ENCODE measurements around the gene IRF3.

IRF3 gene

GRCh38 chr19:49691243-49692146 lies 25.8 kb upstream of the IRF3 start:
- Histone ChIP-seq H3K23ac (ENCODE audit: low read length) (no peak overlapping the region), H3K4me2 (ENCODE audit: low read length) (peak overlapping the region; percentile 64), H3K79me2 (ENCODE audit: control insufficient read depth, insufficient read depth, low read length, poor library complexity) (no peaks in the 10 kb centered on the region), H4K8ac (ENCODE audit: low read depth, low read length) (peak overlapping the region; percentile 74), H3K27ac (ENCODE audit: low read depth, low read length) (no peak overlapping the region), H2AK5ac (ENCODE audit: low read length) (no peak overlapping the region), H3K36me3 (ENCODE audit: control insufficient read depth in 1 of 2, insufficient read depth in 2 of 2, low read length in 2 of 2) (peaks cover 20 to 21% of the 10 kb centered on the region in 2 experiments), H3K4me3 (ENCODE audit: low read depth, low read length) (no peak overlapping the region), H3K4ac (ENCODE audit: low read depth, low read length) (no peak overlapping the region), H3K14ac (ENCODE audit: low read length) (peak overlapping the region; percentile 27), H3K27me3 (ENCODE audit: insufficient read depth, low read length) (no peaks in the 10 kb centered on the region), H2BK5ac (ENCODE audit: low read depth, low read length, poor library complexity) (no peak overlapping the region), H2BK12ac (ENCODE audit: low read length) (no peak overlapping the region), H3K4me1 (ENCODE audit: control insufficient read depth in 1 of 2, insufficient read depth in 2 of 2, low read length in 2 of 2) (peaks cover 12 to 20% of the 10 kb centered on the region in 2 experiments), H2AFZ (ENCODE audit: insufficient read depth, low read length, poor library complexity) (peak overlapping the region; percentile 58), H2BK120ac (ENCODE audit: insufficient read depth, low read length, poor library complexity) (no peak overlapping the region), H3K79me1 (ENCODE audit: low read length) (peaks cover 3% of the 10 kb centered on the region), H3K9me3 (ENCODE audit: insufficient read depth, low read depth, low read length) (no peaks in the 10 kb centered on the region), H3K18ac (ENCODE audit: low read length) (no peak overlapping the region), H4K91ac (ENCODE audit: low read depth, low read length) (no peak overlapping the region), H4K12ac (ENCODE audit: low read depth, low read length) (no peak overlapping the region), H3K9ac (ENCODE audit: low read length) (no peak overlapping the region)
- no CpG with 5 or more reads among the region's 39 CpGs for WGBS (ENCODE audit: extremely low coverage, insufficient coverage, insufficient read length)
- DNase-seq = peak in 1 of 2 donors; percentile 19

- H3K79me1 ChIP-seq (ENCODE audit: low read length) = peaks cover 3% of the 10 kb centered on the region
- H3K27ac ChIP-seq (ENCODE audit: low read depth, low read length) = no peak within 1 kb of the TSS
- H3K79me2 ChIP-seq (ENCODE audit: control insufficient read depth, insufficient read depth, low read length, poor library complexity) = no peaks in the 10 kb centered on the region
- H3K18ac ChIP-seq (ENCODE audit: low read length) = no peak within 1 kb of the TSS
- no peaks in the 10 kb centered on the region for H3K9me3 ChIP-seq (ENCODE audit: insufficient read depth, low read depth, low read length)
- H3K9ac ChIP-seq (ENCODE audit: low read length) = peak within 1 kb of the TSS; percentile 18
- H3K23ac ChIP-seq (ENCODE audit: low read length) = no peak within 1 kb of the TSS
- peaks cover 12 to 20% of the 10 kb centered on the region in 2 experiments for H3K4me1 ChIP-seq (ENCODE audit: control insufficient read depth in 1 of 2, insufficient read depth in 2 of 2, low read length in 2 of 2)
- no peak within 1 kb of the TSS for H2BK120ac ChIP-seq (ENCODE audit: insufficient read depth, low read length, poor library complexity)
- no peak within 1 kb of the TSS for H4K91ac ChIP-seq (ENCODE audit: low read depth, low read length)
- H2BK12ac ChIP-seq (ENCODE audit: low read length) = no peak within 1 kb of the TSS
- peak within 1 kb of the TSS; percentile 12 for H3K4ac ChIP-seq (ENCODE audit: low read depth, low read length)
- peak within 1 kb of the TSS; percentile 38 for H3K4me3 ChIP-seq (ENCODE audit: low read depth, low read length)
- H2BK5ac ChIP-seq (ENCODE audit: low read depth, low read length, poor library complexity) = no peak within 1 kb of the TSS
- peak within 1 kb of the TSS; percentile 58 for H2AFZ ChIP-seq (ENCODE audit: insufficient read depth, low read length, poor library complexity)
- H3K14ac ChIP-seq (ENCODE audit: low read length) = peak within 1 kb of the TSS; percentile 27
- no peaks in the 10 kb centered on the region for H3K27me3 ChIP-seq (ENCODE audit: insufficient read depth, low read length)
- H3K4me2 ChIP-seq (ENCODE audit: low read length) = peak within 1 kb of the TSS; percentile 64
- H4K12ac ChIP-seq (ENCODE audit: low read depth, low read length) = peak within 1 kb of the TSS; percentile 29
- H2AK5ac ChIP-seq (ENCODE audit: low read length) = peak within 1 kb of the TSS; percentile 39
- H3K36me3 ChIP-seq (ENCODE audit: control insufficient read depth in 1 of 2, insufficient read depth in 2 of 2, low read length in 2 of 2) = peaks cover 28 to 29% of the 10 kb centered on the region in 2 experiments
- DNase-seq = peak in 1 of 2 donors; percentile 37
- no CpG with 5 or more reads among the region's 38 CpGs for WGBS (ENCODE audit: extremely low coverage, insufficient coverage, insufficient read length)
- peak within 1 kb of the TSS; percentile 74 for H4K8ac ChIP-seq (ENCODE audit: low read depth, low read length)
Measured at GRCh38 chr19:49690656-49691242, 25.1 kb upstream of the IRF3 start, which contains the start of gene CPT1C. CPT1C (plus strand) TSS chr19:49691116; CDS start chr19:49692253, 1,137 bp downstream.

GRCh38 chr19:49690079-49690655 lies 24.5 kb upstream of the IRF3 start:
- Histone ChIP-seq H4K8ac (ENCODE audit: low read depth, low read length) (peak overlapping the region; percentile 61), H3K79me1 (ENCODE audit: low read length) (peaks cover 3% of the 10 kb centered on the region), H3K79me2 (ENCODE audit: control insufficient read depth, insufficient read depth, low read length, poor library complexity) (no peaks in the 10 kb centered on the region), H2BK120ac (ENCODE audit: insufficient read depth, low read length, poor library complexity) (no peak overlapping the region), H3K36me3 (ENCODE audit: control insufficient read depth in 1 of 2, insufficient read depth in 2 of 2, low read length in 2 of 2) (peaks cover 33 to 34% of the 10 kb centered on the region in 2 experiments), H3K18ac (ENCODE audit: low read length) (no peak overlapping the region), H3K23ac (ENCODE audit: low read length) (no peak overlapping the region), H3K9me3 (ENCODE audit: insufficient read depth, low read depth, low read length) (no peaks in the 10 kb centered on the region), H4K12ac (ENCODE audit: low read depth, low read length) (no peak overlapping the region), H3K9ac (ENCODE audit: low read length) (no peak overlapping the region), H3K4me1 (ENCODE audit: control insufficient read depth in 1 of 2, insufficient read depth in 2 of 2, low read length in 2 of 2) (peaks cover 12 to 20% of the 10 kb centered on the region in 2 experiments), H3K14ac (ENCODE audit: low read length) (no peak overlapping the region), H2BK12ac (ENCODE audit: low read length) (no peak overlapping the region), H3K27me3 (ENCODE audit: insufficient read depth, low read length) (no peaks in the 10 kb centered on the region), H3K4ac (ENCODE audit: low read depth, low read length) (peak overlapping the region; percentile 12), H3K27ac (ENCODE audit: low read depth, low read length) (no peak overlapping the region), H2AFZ (ENCODE audit: insufficient read depth, low read length, poor library complexity) (peak overlapping the region; percentile 56), H3K4me3 (ENCODE audit: low read depth, low read length) (peak overlapping the region; percentile 14), H2AK5ac (ENCODE audit: low read length) (peak overlapping the region; percentile 39), H4K91ac (ENCODE audit: low read depth, low read length) (no peak overlapping the region), H2BK5ac (ENCODE audit: low read depth, low read length, poor library complexity) (no peak overlapping the region), H3K4me2 (ENCODE audit: low read length) (peak overlapping the region; percentile 64)
- no peak for DNase-seq
- no CpG with 5 or more reads among the region's 39 CpGs for WGBS (ENCODE audit: extremely low coverage, insufficient coverage, insufficient read length)

Measured in trophoblast cell (in vitro differentiated cells and primary cell).